WTC11 (cell line): ENCODE results near the gene NAA60. TPM values are rescaled to one million over a fixed set of nuclear protein-coding genes. Genes with fewer than 3 reads are reported as not detected.
"Not testable (repeated sequence)": the region's sequence is repeated elsewhere in the genome, so short reads cannot be mapped to it uniquely, and the experiment has no call there.

Source experiments
- ATAC-seq: fragments of 200-7000 bp; cut with Tn5 transposase; 2 replicates; pipeline ENCODE4 v1.10.0; 2021; ENCODE audit warnings: mild to moderate bottlenecking, moderate library complexity
- CTCF ChIA-PET: fragments of 300-600 bp; sonication (Branson Sonifier 250); formaldehyde crosslinking; loops from one replicate; lab custom pipeline; 2021; ENCODE audit warnings: antibody characterized with exemption; lab: Charles Lee
- POLR2A ChIA-PET: fragments of 350-600 bp; sonication (Branson Sonifier 250); formaldehyde crosslinking; loops from one replicate; lab custom pipeline; 2021; ENCODE audit warnings: antibody characterized with exemption; lab: Charles Lee
- DNase-seq: peaks from one replicate; pipeline ENCODE4 v3.0.0; 2021; ENCODE audit warnings: low spot score
- H3K27ac Mint-ChIP-seq: 2 replicates; pipeline ENCODE4 v1.8.0; 2021; ENCODE audit warnings: mixed read lengths
- H3K27me3 Mint-ChIP-seq: 2 replicates; pipeline ENCODE4 v1.8.0; 2021; ENCODE audit warnings: low read depth, mild to moderate bottlenecking, moderate library complexity, mixed read lengths
- H3K36me3 Mint-ChIP-seq: 2 replicates; pipeline ENCODE4 v1.8.0; 2021; ENCODE audit warnings: mixed read lengths
- H3K4me1 Mint-ChIP-seq: 2 replicates; pipeline ENCODE4 v1.8.0; 2022; ENCODE audit warnings: mixed read lengths
- H3K4me3 Mint-ChIP-seq: 2 replicates; pipeline ENCODE4 v1.8.0; 2021; ENCODE audit warnings: mild to moderate bottlenecking, moderate library complexity, mixed read lengths
- H3K9me3 Mint-ChIP-seq: 2 replicates; pipeline ENCODE4 v1.8.0; 2021; ENCODE audit warnings: mixed read lengths
- CREB1 ChIP-seq: sonication (generic); formaldehyde crosslinking; IDR thresholded peaks from 2 replicates; pipeline ENCODE4 v1.8.0; 2023; ENCODE audit warnings: mild to moderate bottlenecking, missing genetic modification reagents
- FOXP1 ChIP-seq: sonication (generic); formaldehyde crosslinking; IDR thresholded peaks from 2 replicates; pipeline ENCODE4 v1.8.0; 2022; ENCODE audit warnings: missing genetic modification reagents, mild to moderate bottlenecking, moderate library complexity, borderline replicate concordance
- GRHL2 ChIP-seq: fragments of 250-450 bp; sonication (Bioruptor Pico); IDR thresholded peaks from 2 replicates; pipeline ENCODE4 v1.8.0; 2022; ENCODE audit warnings: mild to moderate bottlenecking, moderate library complexity; ENCODE audit not compliant: insufficient replicate concordance, severe bottlenecking
- TEAD1 ChIP-seq: sonication (generic); formaldehyde crosslinking; IDR thresholded peaks from 2 replicates; pipeline ENCODE4 v1.8.0; 2022; ENCODE audit warnings: mild to moderate bottlenecking, missing genetic modification reagents
- ZNF121 ChIP-seq: sonication (generic); formaldehyde crosslinking; IDR thresholded peaks from 2 replicates; pipeline ENCODE4 v1.8.0; 2023; ENCODE audit warnings: missing genetic modification reagents
- total RNA-seq: library from RNA; stranded (reverse); gene quantifications from 3 replicates; pipeline ENCODE4 v1.2.3, GENCODE V29; 2021
- TF ChIP-seq, protein P1 (sequence below): fragments of 250-450 bp; sonication (Bioruptor Pico); IDR thresholded peaks from 2 replicates; pipeline ENCODE4 v1.9.0; 2021; ENCODE audit warnings: mild to moderate bottlenecking
- TF ChIP-seq, protein P2 (sequence below): sonication (generic); formaldehyde crosslinking; IDR thresholded peaks from 2 replicates; pipeline ENCODE4 v1.8.1; 2023; ENCODE audit warnings: mild to moderate bottlenecking, missing genetic modification reagents, moderate library complexity
- TF ChIP-seq, protein P3 (sequence below): sonication (generic); formaldehyde crosslinking; IDR thresholded peaks from 2 replicates; pipeline ENCODE4 v1.8.0; 2023; ENCODE audit warnings: missing genetic modification reagents, mild to moderate bottlenecking, borderline replicate concordance
- TF ChIP-seq, protein P4 (sequence below): fragments of 250-450 bp; sonication (Bioruptor Pico); IDR thresholded peaks from 2 replicates; pipeline ENCODE4 v1.9.0; 2021; ENCODE audit warnings: mild to moderate bottlenecking, borderline replicate concordance
- TF ChIP-seq, protein P5 (sequence below): sonication (generic); formaldehyde crosslinking; conservative IDR thresholded peaks from 2 replicates; pipeline ENCODE4 v1.8.1; 2022; ENCODE audit warnings: mild to moderate bottlenecking, missing genetic modification reagents

The NAA60 gene
- total RNA-seq, 1 experiment from 2014 or later = 50.3 TPM

DNA sequence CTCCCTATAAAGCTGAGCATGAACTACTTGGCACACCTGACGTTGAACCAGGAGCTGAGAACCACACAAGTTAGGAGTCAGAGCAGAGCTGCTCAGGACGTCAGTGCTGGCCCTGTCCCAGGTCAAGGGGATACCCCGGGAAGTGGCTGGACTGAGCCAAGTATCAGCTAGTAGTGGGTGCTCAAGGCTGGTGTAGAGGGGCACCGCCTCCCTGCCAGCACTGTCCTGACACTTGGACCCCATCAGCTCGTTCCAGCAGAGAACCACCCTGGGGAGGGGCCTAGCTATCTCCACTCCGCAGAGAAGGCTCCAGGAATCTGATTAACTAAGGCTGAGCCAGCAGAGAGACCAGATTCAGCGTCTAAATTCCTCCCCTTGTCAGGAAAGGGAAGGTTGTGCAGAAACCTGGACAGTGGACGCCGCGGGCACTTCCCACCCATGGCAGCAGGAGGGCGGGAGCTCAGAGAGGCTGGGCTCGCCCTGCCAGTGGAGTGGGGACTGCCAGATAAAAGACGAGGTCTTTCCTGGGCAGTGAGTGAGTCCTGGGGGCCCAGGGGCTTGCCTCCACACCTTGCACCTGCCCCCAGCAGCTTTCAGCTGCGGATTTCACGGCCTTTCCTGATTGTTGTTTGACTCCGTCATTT is 30.8 kb downstream of the NAA60 start:
- peak overlapping the region; percentile 34; the same call in 1 of the 2 replicates for H3K27ac Mint-ChIP-seq
- H3K36me3 Mint-ChIP-seq = peaks cover 4% of the 10 kb centered on the region; the same call in 1 of the 2 replicates
- ChIA-PET POLR2A (no interaction called here), CTCF (no interaction called here)
- DNase-seq = no peak
- H3K4me1 Mint-ChIP-seq = peaks cover 9% of the 10 kb centered on the region; the same call in 1 of the 2 replicates
- H3K9me3 Mint-ChIP-seq = no peaks in the 10 kb centered on the region
- no peak for TF ChIP-seq CREB1
- TF ChIP-seq TEAD1 (CRISPR knock-in tag) = no peak
- TF ChIP-seq, protein P1, sequence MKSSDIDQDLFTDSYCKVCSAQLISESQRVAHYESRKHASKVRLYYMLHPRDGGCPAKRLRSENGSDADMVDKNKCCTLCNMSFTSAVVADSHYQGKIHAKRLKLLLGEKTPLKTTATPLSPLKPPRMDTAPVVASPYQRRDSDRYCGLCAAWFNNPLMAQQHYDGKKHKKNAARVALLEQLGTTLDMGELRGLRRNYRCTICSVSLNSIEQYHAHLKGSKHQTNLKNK (CRISPR knock-in tag) = no peak
- TF ChIP-seq, protein P2, sequence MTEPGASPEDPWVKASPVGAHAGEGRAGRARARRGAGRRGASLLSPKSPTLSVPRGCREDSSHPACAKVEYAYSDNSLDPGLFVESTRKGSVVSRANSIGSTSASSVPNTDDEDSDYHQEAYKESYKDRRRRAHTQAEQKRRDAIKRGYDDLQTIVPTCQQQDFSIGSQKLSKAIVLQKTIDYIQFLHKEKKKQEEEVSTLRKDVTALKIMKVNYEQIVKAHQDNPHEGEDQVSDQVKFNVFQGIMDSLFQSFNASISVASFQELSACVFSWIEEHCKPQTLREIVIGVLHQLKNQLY = no peak
- TF ChIP-seq, protein P3, sequence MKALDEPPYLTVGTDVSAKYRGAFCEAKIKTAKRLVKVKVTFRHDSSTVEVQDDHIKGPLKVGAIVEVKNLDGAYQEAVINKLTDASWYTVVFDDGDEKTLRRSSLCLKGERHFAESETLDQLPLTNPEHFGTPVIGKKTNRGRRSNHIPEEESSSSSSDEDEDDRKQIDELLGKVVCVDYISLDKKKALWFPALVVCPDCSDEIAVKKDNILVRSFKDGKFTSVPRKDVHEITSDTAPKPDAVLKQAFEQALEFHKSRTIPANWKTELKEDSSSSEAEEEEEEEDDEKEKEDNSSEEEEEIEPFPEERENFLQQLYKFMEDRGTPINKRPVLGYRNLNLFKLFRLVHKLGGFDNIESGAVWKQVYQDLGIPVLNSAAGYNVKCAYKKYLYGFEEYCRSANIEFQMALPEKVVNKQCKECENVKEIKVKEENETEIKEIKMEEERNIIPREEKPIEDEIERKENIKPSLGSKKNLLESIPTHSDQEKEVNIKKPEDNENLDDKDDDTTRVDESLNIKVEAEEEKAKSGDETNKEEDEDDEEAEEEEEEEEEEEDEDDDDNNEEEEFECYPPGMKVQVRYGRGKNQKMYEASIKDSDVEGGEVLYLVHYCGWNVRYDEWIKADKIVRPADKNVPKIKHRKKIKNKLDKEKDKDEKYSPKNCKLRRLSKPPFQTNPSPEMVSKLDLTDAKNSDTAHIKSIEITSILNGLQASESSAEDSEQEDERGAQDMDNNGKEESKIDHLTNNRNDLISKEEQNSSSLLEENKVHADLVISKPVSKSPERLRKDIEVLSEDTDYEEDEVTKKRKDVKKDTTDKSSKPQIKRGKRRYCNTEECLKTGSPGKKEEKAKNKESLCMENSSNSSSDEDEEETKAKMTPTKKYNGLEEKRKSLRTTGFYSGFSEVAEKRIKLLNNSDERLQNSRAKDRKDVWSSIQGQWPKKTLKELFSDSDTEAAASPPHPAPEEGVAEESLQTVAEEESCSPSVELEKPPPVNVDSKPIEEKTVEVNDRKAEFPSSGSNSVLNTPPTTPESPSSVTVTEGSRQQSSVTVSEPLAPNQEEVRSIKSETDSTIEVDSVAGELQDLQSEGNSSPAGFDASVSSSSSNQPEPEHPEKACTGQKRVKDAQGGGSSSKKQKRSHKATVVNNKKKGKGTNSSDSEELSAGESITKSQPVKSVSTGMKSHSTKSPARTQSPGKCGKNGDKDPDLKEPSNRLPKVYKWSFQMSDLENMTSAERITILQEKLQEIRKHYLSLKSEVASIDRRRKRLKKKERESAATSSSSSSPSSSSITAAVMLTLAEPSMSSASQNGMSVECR (CRISPR knock-in tag) = no peak
- TF ChIP-seq FOXP1 (CRISPR knock-in tag) = no peak
- TF ChIP-seq, protein P4, sequence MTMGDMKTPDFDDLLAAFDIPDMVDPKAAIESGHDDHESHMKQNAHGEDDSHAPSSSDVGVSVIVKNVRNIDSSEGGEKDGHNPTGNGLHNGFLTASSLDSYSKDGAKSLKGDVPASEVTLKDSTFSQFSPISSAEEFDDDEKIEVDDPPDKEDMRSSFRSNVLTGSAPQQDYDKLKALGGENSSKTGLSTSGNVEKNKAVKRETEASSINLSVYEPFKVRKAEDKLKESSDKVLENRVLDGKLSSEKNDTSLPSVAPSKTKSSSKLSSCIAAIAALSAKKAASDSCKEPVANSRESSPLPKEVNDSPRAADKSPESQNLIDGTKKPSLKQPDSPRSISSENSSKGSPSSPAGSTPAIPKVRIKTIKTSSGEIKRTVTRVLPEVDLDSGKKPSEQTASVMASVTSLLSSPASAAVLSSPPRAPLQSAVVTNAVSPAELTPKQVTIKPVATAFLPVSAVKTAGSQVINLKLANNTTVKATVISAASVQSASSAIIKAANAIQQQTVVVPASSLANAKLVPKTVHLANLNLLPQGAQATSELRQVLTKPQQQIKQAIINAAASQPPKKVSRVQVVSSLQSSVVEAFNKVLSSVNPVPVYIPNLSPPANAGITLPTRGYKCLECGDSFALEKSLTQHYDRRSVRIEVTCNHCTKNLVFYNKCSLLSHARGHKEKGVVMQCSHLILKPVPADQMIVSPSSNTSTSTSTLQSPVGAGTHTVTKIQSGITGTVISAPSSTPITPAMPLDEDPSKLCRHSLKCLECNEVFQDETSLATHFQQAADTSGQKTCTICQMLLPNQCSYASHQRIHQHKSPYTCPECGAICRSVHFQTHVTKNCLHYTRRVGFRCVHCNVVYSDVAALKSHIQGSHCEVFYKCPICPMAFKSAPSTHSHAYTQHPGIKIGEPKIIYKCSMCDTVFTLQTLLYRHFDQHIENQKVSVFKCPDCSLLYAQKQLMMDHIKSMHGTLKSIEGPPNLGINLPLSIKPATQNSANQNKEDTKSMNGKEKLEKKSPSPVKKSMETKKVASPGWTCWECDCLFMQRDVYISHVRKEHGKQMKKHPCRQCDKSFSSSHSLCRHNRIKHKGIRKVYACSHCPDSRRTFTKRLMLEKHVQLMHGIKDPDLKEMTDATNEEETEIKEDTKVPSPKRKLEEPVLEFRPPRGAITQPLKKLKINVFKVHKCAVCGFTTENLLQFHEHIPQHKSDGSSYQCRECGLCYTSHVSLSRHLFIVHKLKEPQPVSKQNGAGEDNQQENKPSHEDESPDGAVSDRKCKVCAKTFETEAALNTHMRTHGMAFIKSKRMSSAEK = no peak
- TF ChIP-seq GRHL2 (CRISPR knock-in tag) = no peak
- TF ChIP-seq, protein P5, sequence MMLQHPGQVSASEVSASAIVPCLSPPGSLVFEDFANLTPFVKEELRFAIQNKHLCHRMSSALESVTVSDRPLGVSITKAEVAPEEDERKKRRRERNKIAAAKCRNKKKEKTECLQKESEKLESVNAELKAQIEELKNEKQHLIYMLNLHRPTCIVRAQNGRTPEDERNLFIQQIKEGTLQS (CRISPR knock-in tag) = no peak
- ATAC-seq = no peak
- H3K4me3 Mint-ChIP-seq = no peak overlapping the region
- no peaks in the 10 kb centered on the region for H3K27me3 Mint-ChIP-seq

DNA sequence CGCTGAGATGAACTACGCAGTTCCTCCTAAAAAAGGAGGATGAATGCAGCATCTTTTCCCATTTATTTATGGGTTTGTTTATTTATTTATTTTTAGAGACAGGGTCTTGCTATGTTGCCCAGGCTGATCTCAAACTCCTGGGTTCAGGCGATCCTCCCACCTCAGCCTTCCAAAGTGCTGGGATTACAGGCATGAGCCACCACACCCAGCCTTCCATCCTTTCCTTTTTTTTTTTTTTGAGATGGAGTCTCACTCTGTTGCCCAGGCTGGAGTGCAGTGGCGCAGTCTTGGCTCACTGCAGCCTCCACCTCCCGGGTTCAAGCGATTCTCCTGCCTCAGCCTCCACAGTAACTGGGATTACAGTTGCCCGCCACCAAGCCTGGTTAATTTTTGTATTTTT is 31.4 kb downstream of the NAA60 start:
- not testable (repeated sequence) for DNase-seq

More for the DNA sequence above, 31.4 kb downstream of the NAA60 start:
- not testable (repeated sequence) for H3K4me1 Mint-ChIP-seq
- TF ChIP-seq ZNF121 = peak; percentile 28; the same call in 1 of the 2 replicates
- TF ChIP-seq, all 79 proteins: peak for 1; not testable (repeated sequence) for 78
- H3K27me3 Mint-ChIP-seq, H3K4me3 Mint-ChIP-seq, ATAC-seq, H3K9me3 Mint-ChIP-seq, CTCF ChIA-PET, POLR2A ChIA-PET: not testable (repeated sequence)
- peak overlapping the region; percentile 34; the same call in 1 of the 2 replicates for H3K27ac Mint-ChIP-seq
- H3K36me3 Mint-ChIP-seq = peaks cover 10% of the 10 kb centered on the region; the same call in 1 of the 2 replicates
